ENCODE results near the gene CDC42BPA.
"Not testable (repeated sequence)": the region's sequence is repeated elsewhere in the genome, so short reads cannot be mapped to it uniquely, and the experiment has no call there.

Gene CDC42BPA

DNA sequence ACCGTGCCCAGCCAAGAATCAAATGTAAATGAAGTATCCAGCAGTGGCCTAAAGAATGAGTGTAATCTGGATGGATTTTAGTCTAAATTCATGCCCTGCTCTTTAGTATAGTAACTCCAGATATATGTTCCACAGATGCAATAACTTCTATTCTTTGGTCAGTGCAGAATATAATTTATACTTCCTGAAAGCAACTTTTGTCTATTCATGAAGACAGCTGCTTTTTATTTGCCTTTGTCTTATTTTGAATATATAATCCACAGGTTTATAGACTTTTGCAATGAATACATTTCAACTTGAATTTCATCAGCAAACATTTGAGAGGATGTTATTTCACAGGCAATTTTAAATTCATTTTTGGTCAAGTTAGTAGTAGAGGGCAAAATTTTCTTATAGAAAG is 54.4 kb downstream of the CDC42BPA start:
- DNase-seq (ENCODE audit: low read depth, low spot score): no peak

DNA sequence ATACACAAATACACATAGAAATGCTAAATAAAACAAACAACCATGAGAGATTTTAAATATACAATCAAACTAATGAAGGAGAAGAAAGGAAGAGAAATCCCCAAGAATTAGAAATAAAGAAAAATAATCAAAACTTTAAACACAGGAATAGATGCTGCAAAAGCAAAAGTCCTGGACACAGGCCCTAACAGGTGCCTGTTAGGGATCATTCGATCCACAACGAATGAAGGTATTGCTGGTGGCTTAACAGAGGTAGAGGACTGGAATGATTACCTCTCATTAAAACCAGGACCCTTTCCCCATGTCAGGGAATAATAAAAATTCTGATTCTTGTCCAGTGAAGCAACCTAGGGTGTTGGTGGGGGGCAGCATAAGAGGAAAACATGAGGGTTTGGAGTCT is 56.8 kb downstream of the CDC42BPA start:
- no peak for DNase-seq (ENCODE audit: low read depth, low spot score)

GRCh38 chr1:227260433-227260832 is 57.9 kb downstream of the CDC42BPA start:
- no peak for DNase-seq (ENCODE audit: low read depth, low spot score)

DNA sequence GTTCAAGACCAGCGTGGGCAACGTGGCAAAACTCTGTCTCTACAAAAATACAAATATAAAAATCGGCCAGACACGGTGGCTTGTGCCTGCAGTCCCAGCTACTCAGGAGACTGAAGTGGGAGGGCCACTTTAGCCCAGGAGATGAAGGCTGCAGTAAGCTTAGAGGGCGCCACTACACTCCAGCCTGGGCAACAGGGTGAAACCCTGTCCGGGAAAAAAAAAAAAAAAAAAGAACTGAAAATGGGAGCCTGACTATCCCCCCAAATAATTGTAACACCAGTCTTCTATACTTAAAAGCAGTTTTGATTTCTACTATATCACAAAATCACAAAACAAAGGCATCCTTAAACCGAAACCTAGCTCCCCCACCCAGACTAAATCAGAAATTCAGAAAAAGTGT is 60.3 kb downstream of the CDC42BPA start:
- no peak for DNase-seq (ENCODE audit: low read depth, low spot score)

- DNase-seq (ENCODE audit: low read depth, low spot score): no peak
Observed at GRCh38 chr1:227255086-227255732, 63.1 kb downstream of the CDC42BPA start.

- DNase-seq (ENCODE audit: low read depth, low spot score): no peak
Observed at GRCh38 chr1:227253065-227253464, 65.2 kb downstream of the CDC42BPA start.

GRCh38 chr1:227245613-227246320 is 72.5 kb downstream of the CDC42BPA start:
- DNase-seq (ENCODE audit: low read depth, low spot score): peak; percentile 10

GRCh38 chr1:227244339-227245118 is 73.8 kb downstream of the CDC42BPA start:
- DNase-seq (ENCODE audit: low read depth, low spot score): no peak

GRCh38 chr1:227242811-227243682 is 75.2 kb downstream of the CDC42BPA start:
- no peak for DNase-seq (ENCODE audit: low read depth, low spot score)

DNA sequence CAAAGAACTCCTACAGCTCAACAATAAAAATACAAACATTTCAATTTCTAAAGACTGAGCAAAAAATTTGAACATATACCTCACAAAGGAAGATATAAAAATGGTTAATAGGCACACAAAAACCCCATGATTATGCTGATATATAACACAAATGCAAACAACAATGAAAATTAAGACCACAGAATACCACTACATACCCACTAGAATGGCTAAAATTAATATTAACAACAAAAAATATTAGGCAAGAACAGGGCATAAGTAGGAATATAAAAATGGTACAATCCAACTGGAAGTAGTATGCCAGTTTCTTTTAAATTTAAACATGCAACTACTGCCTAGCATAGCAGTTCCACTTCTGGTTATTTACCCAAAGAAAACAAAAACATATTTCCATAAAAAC is 77.3 kb downstream of the CDC42BPA start:
- DNase-seq (ENCODE audit: low read depth, low spot score): no peak

DNA sequence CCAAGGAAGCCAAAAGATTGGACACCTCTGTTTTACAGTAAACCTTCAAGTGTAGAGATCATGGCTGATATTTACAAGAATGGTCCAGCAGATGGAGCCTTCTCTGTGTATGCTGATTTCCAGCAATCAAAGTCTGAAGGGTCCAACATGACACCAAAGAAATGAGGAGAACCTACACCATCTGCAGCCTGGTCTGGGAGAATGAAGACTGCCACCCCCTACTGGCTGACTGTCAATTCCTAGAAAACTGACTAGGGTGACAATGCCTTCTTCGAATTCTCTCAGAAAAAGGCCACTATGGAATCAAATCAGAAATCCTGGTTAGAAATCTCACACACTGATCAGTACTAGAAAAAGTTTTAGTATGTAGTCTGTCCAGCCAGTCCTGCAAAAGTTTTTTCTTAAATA is 83.3 kb downstream of the CDC42BPA start:
- peak; percentile 56 for DNase-seq (ENCODE audit: low read depth, low spot score)

- not testable (repeated sequence) for DNase-seq (ENCODE audit: low read depth, low spot score)
Observed at GRCh38 chr1:227231128-227231527, 87.2 kb downstream of the CDC42BPA start.

GRCh38 chr1:227228201-227228600 is 90.1 kb downstream of the CDC42BPA start:
- no peak for DNase-seq (ENCODE audit: low read depth, low spot score)

GRCh38 chr1:227227761-227228160 is 90.5 kb downstream of the CDC42BPA start:
- no peak for DNase-seq (ENCODE audit: low read depth, low spot score)

DNA sequence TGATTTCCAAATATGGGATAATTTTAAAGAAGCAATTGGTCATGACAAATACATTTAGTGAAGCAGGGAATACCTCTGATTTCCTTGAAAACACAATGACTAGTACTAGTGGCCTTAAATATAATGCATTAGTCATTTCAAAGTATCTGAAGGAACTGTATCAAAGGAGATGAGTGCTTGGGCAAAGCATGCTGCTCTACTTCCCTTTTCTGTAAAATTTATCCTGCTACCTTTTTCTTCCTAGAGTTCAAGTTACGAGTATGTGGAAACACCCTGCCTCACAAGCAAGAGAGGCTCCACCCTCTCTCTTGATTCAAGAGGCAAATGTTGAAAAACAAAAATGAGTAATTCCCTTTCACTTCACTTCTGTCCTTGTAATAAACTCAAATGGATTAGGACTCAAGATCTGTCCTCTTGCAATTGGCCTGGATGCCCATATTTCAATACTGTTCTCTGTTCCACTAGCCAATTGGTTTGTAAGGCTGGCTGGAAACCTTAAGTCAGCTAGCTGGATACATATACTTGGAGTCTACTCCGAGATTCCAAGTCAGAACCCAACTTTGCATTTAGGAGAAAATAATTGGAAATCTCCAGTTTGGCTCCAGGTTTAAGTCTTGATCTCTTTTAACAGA is 92.5 kb downstream of the CDC42BPA start:
- peak; percentile 39 for DNase-seq (ENCODE audit: low read depth, low spot score)

- DNase-seq (ENCODE audit: low read depth, low spot score): no peak
Observed at GRCh38 chr1:227223171-227223806, 95.0 kb downstream of the CDC42BPA start.

GRCh38 chr1:227219715-227220292 is 98.5 kb downstream of the CDC42BPA start:
- no peak for DNase-seq (ENCODE audit: low read depth, low spot score)

GRCh38 chr1:227218870-227219573 is 99.3 kb downstream of the CDC42BPA start:
- no peak for DNase-seq (ENCODE audit: low read depth, low spot score)

- peak; percentile 6 for DNase-seq (ENCODE audit: low read depth, low spot score)
Observed at GRCh38 chr1:227215863-227216510, 102.3 kb downstream of the CDC42BPA start.
